LNCaP clone FGC (cell line): ENCODE data around the gene BEND7.
A peak's percentile ranks its signal among the peaks of the same experiment; 100 is the strongest.

Source experiments
- DNase-seq: peaks from one replicate; pipeline ENCODE4 v3.0.0-alpha.2; 2011; ENCODE audit warnings: low read depth
- H3K4me3 ChIP-seq: 2 replicates; pipeline ENCODE4 v1.5.1; 2011; ENCODE audit warnings: mild to moderate bottlenecking, low read depth, low read length, control low read depth
- CTCF ChIP-seq: IDR thresholded peaks from 2 replicates; pipeline ENCODE4 v1.5.1; 2012; ENCODE audit warnings: mild to moderate bottlenecking; ENCODE audit not compliant: control insufficient read depth, insufficient read depth; ENCODE audit errors: extremely low read depth

Gene BEND7

DNA sequence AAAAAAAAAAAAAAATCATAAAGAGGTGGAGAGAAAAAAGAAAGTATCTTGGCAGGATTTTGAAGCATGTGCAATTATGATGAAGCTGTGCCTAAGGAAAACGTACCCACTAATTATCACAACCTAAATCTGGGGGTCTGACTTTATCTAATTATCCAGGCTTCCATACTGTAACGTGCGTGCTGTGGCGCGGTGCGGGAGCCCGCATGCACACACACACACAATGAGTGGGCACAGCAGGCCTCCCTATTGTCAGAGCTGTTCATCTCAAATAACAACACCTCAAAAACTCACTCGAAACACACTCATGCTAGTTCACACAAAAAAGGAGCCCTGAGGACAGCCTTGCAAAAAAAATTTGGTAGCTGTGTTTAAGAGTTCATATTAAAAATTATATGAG, 31.9 kb downstream of the BEND7 start:
- H3K4me3 ChIP-seq, result no peak overlapping the region
- DNase-seq, result no peak
- TF ChIP-seq CTCF, result no peak

GRCh38 chr10:13496164-13496563, 32.6 kb downstream of the BEND7 start:
- no peak overlapping the region for H3K4me3 ChIP-seq
- DNase-seq, result no peak
- no peak for TF ChIP-seq CTCF

DNA sequence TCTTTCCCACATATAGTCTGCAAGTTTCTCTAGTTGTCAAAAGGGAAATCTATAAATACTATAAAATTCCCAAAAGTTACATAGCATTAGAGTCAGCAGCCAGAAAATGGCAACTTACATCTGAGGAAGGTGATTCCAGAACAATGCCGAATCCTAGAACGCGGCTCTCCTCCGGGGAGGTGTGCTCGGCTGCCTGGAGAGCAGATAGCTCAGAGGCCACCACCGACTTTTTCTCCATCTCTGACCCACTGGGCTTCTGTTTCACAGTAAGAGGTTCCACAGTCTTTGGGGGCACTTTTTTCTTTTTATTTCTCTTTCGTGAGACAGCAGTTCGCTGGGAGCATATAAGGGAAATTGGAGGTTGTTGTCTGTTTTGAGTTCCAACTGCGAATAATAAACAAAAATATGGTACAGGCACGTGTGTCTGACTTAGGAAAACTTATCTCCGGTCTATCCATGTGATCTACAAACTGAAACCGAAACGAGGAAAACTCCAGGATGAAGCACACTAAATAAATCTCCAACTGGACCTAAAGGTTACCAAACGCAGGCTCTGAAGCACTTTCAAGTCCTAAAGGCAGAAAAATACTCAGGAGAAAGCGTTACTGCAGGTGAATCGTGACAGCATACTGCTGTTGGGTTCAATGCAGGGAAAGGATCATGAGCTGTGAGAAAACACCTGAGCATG, 36.2 kb downstream of the BEND7 start:
- H3K4me3 ChIP-seq, result no peak overlapping the region
- DNase-seq, result no peak
- TF ChIP-seq CTCF, result no peak

- no peak overlapping the region for H3K4me3 ChIP-seq
- TF ChIP-seq CTCF, result no peak
- DNase-seq, result peak; percentile 97
Measured at GRCh38 chr10:13491747-13492360, 37.0 kb downstream of the BEND7 start.

DNA sequence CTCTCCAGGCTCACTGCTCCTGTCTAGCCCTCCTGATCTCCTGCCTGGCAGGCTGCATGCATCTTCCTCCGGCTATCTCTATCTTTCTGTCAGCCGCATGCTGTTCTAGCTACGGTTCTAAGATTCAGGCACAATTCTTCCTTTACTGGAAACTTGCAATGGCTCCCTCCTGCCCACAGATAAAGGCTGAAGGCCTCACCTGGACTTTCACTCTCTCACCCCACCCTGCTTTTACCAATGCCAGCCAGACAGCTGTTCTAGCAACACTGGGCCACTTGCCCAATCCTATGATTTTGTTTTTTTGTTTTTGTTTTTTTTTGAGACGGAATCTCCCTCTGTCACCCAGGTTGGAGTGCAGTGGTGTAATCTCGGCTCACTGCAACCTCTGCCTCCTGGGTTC, 38.3 kb downstream of the BEND7 start:
- no peak for DNase-seq
- no peak for TF ChIP-seq CTCF
- H3K4me3 ChIP-seq, result no peak overlapping the region

- DNase-seq, result no peak
- H3K4me3 ChIP-seq, result no peak overlapping the region
- no peak for TF ChIP-seq CTCF
Measured at GRCh38 chr10:13489035-13489599, 39.7 kb downstream of the BEND7 start.
